Type B pancreatic cell (in vitro differentiated cells): ENCODE results near the gene PPP1R8. TPM values are rescaled to one million over a fixed set of nuclear protein-coding genes. Genes with fewer than 3 reads are reported as not detected.

Experiments used
- DNase-seq: peaks from one replicate; pipeline ENCODE4 v3.0.0; 2021; ENCODE audit warnings: mixed read lengths; ENCODE audit not compliant: unreplicated experiment; ENCODE audit errors: extremely low spot score
- H3K27ac Mint-ChIP-seq: 2 replicates; pipeline ENCODE4 v1.8.0; 2021; ENCODE audit warnings: mild to moderate bottlenecking, mixed read lengths
- H3K27me3 Mint-ChIP-seq: 2 replicates; pipeline ENCODE4 v1.8.0; 2021; ENCODE audit warnings: mixed read lengths
- H3K36me3 Mint-ChIP-seq: 2 replicates; pipeline ENCODE4 v1.8.0; 2021; ENCODE audit warnings: mixed read lengths
- H3K4me1 Mint-ChIP-seq: one replicate; pipeline ENCODE4 v1.8.0; 2021; ENCODE audit warnings: mixed read lengths; ENCODE audit not compliant: unreplicated experiment
- H3K4me3 Mint-ChIP-seq: 2 replicates; pipeline ENCODE4 v1.8.0; 2021; ENCODE audit warnings: mild to moderate bottlenecking, mixed read lengths
- H3K9me3 Mint-ChIP-seq: 2 replicates; pipeline ENCODE4 v1.8.0; 2021; ENCODE audit warnings: mixed read lengths
- total RNA-seq: library from RNA; stranded (reverse); gene quantifications from 2 replicates; pipeline ENCODE4 v1.2.1, GENCODE V29; 2021; ENCODE audit warnings: low replicate concordance
- TF ChIP-seq, protein P1 (sequence below): fragments of 200-600 bp; sonication (generic); conservative IDR thresholded peaks from 2 replicates; pipeline ENCODE4 v1.5.0; 2021; ENCODE audit warnings: antibody characterized with exemption, mild to moderate bottlenecking

PPP1R8 gene
- total RNA-seq, 1 donor from 2014 or later: 54.9 TPM

- peaks cover 13% of the 10 kb centered on the region for H3K36me3 Mint-ChIP-seq
- no peaks in the 10 kb centered on the region for H3K9me3 Mint-ChIP-seq
- H3K4me1 Mint-ChIP-seq: no peaks in the 10 kb centered on the region
- no peaks in the 10 kb centered on the region for H3K27me3 Mint-ChIP-seq
- H3K4me3 Mint-ChIP-seq: no peak overlapping the region
- H3K27ac Mint-ChIP-seq: no peak overlapping the region
- TF ChIP-seq, protein P1, sequence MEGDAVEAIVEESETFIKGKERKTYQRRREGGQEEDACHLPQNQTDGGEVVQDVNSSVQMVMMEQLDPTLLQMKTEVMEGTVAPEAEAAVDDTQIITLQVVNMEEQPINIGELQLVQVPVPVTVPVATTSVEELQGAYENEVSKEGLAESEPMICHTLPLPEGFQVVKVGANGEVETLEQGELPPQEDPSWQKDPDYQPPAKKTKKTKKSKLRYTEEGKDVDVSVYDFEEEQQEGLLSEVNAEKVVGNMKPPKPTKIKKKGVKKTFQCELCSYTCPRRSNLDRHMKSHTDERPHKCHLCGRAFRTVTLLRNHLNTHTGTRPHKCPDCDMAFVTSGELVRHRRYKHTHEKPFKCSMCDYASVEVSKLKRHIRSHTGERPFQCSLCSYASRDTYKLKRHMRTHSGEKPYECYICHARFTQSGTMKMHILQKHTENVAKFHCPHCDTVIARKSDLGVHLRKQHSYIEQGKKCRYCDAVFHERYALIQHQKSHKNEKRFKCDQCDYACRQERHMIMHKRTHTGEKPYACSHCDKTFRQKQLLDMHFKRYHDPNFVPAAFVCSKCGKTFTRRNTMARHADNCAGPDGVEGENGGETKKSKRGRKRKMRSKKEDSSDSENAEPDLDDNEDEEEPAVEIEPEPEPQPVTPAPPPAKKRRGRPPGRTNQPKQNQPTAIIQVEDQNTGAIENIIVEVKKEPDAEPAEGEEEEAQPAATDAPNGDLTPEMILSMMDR: no peak
- DNase-seq: no peak
Observed at GRCh38 chr1:27809883-27810282, 20.7 kb upstream of the PPP1R8 start.

GRCh38 chr1:27811741-27812500 is 18.7 kb upstream of the PPP1R8 start:
- H3K36me3 Mint-ChIP-seq: peaks cover 16% of the 10 kb centered on the region
- no peaks in the 10 kb centered on the region for H3K27me3 Mint-ChIP-seq
- no peaks in the 10 kb centered on the region for H3K9me3 Mint-ChIP-seq
- TF ChIP-seq, protein P1: no peak
- no peak overlapping the region for H3K4me3 Mint-ChIP-seq
- no peak overlapping the region for H3K27ac Mint-ChIP-seq
- H3K4me1 Mint-ChIP-seq: no peaks in the 10 kb centered on the region
- DNase-seq: no peak

DNA sequence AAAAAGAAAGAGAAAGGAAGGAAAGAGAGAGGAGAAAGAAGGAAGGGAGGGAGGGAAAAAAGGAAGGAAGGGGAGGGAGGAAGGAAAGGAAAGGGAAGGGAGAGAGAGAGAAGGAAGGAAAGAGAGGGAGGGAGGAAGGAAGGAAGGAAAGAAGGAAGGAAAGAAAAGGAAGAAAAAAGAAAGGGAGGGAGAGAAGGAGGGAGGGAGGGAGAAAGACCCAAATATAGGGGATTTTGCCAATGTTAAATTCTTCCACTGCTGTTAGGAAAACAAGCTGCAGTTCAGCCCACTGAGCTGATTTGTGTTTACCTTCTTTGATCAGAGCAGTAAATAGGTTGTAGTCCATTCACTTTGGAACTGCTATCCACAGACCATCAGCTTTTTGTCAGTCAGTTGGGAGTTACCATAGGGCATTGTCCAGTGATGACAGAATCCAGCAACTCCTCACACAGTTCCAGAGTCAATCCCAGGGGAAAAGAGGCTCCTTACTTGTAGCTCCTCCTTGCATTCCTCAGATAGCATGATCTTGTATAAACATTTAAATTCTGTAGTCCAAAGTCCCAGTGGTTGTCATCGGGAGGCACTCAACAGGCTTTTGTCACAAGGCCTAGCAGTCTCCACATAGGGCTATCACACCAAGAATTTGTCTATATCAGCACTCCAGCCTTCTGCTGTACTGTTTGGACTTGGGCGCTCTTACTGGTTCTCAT is 13.5 kb upstream of the PPP1R8 start:
- H3K9me3 Mint-ChIP-seq: no peaks in the 10 kb centered on the region
- H3K4me1 Mint-ChIP-seq: no peaks in the 10 kb centered on the region
- H3K4me3 Mint-ChIP-seq: no peak overlapping the region
- TF ChIP-seq, protein P1: no peak
- H3K27me3 Mint-ChIP-seq: no peaks in the 10 kb centered on the region
- peak overlapping the region; percentile 70 for H3K27ac Mint-ChIP-seq
- no peak for DNase-seq
- H3K36me3 Mint-ChIP-seq: peaks cover 27% of the 10 kb centered on the region

DNA sequence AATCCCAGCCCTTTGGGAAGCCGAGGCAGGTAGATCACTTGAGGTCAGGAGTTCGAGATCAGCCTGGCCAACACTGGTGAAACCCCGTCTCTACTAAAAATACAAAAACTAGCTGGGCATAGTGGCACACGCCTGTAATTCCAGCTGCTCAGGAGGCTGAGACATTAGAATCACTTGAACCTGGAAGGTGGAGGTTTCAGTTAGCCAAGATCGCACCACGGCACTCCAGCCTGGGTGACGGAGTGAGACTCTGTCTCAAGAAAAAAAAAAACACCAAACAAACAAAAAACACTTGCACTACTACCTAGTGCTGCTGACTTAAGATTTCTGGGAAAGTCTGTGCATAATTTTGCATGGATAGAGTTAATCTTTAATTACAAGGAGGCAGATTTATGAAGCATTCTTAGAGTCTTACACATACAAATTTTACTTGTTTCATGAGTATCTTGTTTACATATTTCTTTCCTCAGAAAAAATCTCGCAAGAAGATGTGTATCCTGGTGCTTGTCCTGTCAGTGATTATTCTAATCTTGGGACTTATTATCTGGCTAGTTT is 8.7 kb upstream of the PPP1R8 start:
- Mint-ChIP-seq H3K4me3 (no peak overlapping the region), H3K36me3 (peaks cover 15% of the 10 kb centered on the region), H3K27ac (no peak overlapping the region), H3K9me3 (no peaks in the 10 kb centered on the region), H3K27me3 (no peaks in the 10 kb centered on the region), H3K4me1 (no peaks in the 10 kb centered on the region)
- DNase-seq: no peak
- TF ChIP-seq, protein P1: no peak

DNA sequence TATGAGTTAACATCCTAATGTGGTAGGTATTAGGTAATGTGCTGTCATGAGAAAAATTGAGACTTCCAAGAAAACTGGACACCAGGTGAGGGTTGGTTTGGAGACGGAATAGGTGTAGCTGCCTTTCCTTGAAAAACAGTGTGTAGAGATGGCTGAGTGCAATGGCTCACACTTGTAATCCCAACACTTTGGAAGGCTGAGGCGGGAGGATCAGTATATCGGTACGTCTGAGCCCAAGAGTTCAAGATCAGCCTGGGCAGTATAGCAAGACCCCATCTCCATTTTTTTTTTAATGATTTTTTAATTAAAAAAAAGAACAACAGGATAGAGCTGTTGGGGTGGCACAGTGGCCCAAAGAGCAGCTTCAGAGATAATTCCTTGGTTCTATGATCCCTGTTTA is 6.8 kb upstream of the PPP1R8 start:
- Mint-ChIP-seq H3K9me3 (no peaks in the 10 kb centered on the region), H3K27me3 (no peaks in the 10 kb centered on the region), H3K4me1 (no peaks in the 10 kb centered on the region), H3K4me3 (no peak overlapping the region), H3K27ac (no peak overlapping the region), H3K36me3 (peaks cover 6% of the 10 kb centered on the region)
- DNase-seq: no peak
- TF ChIP-seq, protein P1: no peak
